ENCODE measurements around the gene SLC39A11.
"Not testable (repeated sequence)": the region's sequence is repeated elsewhere in the genome, so short reads cannot be mapped to it uniquely, and the experiment has no call there.

SLC39A11 gene

DNA sequence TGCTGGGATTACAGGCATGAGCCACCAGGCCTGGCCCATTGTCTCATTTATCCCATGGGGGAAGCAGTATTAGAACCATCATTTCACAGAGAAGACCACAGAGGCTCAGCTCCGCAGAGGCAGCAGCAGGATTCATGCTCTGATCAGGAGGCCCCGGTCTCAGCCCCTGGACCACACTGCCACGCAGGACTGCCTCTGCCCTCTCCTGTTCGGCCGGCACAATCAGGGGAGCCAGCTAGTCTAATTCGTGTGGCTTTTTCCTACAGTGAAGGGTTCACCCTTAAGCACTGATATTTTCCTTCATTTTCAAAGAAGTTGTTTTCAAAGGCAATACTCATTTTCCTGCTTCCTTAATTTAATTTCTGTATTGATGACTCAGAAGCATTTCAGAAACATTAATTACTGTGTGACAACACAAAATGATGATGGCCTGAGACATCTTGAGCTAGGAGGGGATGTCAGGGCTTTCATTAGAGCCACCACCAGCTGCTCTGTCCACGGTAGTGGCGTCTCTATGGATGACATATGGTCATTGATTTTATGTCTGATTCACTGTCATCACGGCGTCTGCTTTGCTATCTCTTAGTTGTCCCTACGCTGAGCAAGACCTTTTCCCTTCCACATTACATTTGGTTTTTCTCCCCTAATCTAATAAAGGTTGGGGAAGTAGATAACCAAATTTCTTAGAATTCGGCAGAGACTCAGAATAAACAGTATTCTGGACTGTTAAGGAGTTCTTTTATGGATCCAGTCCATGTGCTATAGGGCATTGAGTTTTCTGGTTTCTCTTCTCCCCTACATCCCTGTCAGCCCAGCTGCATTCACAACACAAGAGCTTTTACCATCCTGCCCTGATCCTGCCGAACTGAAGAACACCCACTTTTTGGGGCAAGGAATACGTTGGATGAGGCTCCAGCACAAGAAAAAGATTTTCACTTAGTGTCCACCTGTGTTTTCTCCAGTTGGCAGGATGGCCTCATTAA is 314.0 kb downstream of the SLC39A11 start:
- in situ Hi-C loops (cut with MboI; ENCODE audit: low pct_unique_long_range_greater_than_20kb, low sequenced_read_pairs, unreplicated experiment): no loop called here
- TF ChIP-seq, protein P1, sequence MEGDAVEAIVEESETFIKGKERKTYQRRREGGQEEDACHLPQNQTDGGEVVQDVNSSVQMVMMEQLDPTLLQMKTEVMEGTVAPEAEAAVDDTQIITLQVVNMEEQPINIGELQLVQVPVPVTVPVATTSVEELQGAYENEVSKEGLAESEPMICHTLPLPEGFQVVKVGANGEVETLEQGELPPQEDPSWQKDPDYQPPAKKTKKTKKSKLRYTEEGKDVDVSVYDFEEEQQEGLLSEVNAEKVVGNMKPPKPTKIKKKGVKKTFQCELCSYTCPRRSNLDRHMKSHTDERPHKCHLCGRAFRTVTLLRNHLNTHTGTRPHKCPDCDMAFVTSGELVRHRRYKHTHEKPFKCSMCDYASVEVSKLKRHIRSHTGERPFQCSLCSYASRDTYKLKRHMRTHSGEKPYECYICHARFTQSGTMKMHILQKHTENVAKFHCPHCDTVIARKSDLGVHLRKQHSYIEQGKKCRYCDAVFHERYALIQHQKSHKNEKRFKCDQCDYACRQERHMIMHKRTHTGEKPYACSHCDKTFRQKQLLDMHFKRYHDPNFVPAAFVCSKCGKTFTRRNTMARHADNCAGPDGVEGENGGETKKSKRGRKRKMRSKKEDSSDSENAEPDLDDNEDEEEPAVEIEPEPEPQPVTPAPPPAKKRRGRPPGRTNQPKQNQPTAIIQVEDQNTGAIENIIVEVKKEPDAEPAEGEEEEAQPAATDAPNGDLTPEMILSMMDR (IDR thresholded peaks at IDR 0.05; ENCODE audit: extremely low read depth, insufficient read depth, missing control alignments): no peak
- no peak for DNase-seq (ENCODE audit: low spot score)

DNA sequence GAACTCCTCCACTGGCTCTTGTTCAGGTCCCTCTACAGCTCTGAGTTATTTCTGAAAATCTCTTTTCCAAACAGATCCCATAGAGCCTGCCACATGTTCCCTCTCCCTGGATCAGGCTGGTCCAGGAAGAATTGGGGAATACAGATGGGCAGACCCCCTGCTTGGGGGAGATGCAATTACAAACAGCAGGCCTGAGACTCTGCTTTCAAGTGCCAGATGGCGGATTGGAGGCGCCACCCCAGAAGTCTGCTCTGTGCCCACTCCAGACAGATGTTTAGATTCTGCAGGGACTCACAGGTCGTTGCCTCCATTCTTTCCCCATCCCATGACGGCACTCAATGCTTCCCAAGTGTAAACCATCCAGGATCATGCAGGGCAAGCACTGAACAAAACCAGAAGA is 316.6 kb downstream of the SLC39A11 start:
- in situ Hi-C loops (cut with MboI; ENCODE audit: low pct_unique_long_range_greater_than_20kb, low sequenced_read_pairs, unreplicated experiment): no loop called here
- DNase-seq (ENCODE audit: low spot score): no peak
- TF ChIP-seq, protein P1 (IDR thresholded peaks at IDR 0.05; ENCODE audit: extremely low read depth, insufficient read depth, missing control alignments): no peak

DNA sequence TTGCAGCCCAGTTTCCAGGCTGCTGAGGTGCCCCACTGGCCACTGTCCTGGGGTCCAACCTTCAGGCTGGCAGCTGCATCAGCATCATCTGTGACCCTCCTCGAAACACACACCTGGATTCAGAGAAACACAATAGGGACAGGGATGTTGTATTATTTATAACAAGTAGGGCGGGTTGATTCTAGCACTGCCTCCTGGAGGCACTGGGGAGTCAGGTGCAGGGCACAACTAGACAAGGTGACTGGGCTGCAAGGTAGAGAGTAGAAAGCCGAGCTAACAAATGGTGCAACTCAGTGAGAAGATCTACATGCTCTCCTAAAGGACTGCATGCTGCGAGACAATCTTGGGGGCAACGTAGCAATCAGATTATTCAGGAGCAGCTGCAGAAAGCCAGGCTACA is 317.3 kb downstream of the SLC39A11 start:
- DNase-seq (ENCODE audit: low spot score): no peak
- in situ Hi-C loops (cut with MboI; ENCODE audit: low pct_unique_long_range_greater_than_20kb, low sequenced_read_pairs, unreplicated experiment): no loop called here
- TF ChIP-seq, protein P1 (IDR thresholded peaks at IDR 0.05; ENCODE audit: extremely low read depth, insufficient read depth, missing control alignments): no peak

DNA sequence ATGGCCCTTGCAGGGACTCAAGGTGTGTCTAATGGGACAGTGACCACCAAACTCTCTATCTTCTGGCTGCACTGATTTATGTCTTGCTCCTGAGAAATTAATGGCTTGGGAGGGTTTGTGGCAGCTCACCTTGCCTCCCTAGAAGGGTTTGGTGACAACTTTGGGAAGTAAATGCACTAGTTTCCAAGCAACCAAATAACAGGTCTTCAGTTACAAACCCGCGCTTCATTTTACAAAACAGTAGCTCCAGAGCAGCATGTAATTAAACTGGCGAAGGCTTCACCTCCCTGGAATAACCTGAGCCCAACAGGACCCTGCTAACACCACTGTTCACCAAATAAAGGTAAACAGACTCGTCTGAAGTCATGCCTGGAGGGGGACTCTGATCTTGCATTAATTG is 318.3 kb downstream of the SLC39A11 start:
- in situ Hi-C loops (cut with MboI; ENCODE audit: low pct_unique_long_range_greater_than_20kb, low sequenced_read_pairs, unreplicated experiment): no loop called here
- TF ChIP-seq, protein P1 (IDR thresholded peaks at IDR 0.05; ENCODE audit: extremely low read depth, insufficient read depth, missing control alignments): no peak
- no peak for DNase-seq (ENCODE audit: low spot score)

DNA sequence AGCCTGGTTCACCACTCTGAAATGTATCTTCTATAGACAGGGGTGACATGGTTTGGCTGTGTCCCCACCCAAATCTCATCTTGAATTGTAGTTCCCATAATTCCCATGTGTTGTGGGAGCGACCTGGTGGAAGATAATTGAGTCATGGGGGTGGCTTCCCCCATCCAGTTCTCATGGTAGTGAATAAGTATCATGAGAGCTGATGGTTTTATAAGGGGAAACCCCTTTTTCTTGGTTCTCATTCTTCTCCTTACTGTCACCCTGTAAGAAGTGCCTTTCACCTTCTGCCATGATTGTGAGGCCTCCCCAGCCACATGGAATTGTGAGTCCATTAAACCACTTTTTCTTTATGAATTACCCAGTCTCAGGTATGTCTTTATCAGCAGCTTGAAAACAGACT is 319.3 kb downstream of the SLC39A11 start:
- in situ Hi-C loops (cut with MboI; ENCODE audit: low pct_unique_long_range_greater_than_20kb, low sequenced_read_pairs, unreplicated experiment); DNase-seq (ENCODE audit: low spot score): not testable (repeated sequence)

DNA sequence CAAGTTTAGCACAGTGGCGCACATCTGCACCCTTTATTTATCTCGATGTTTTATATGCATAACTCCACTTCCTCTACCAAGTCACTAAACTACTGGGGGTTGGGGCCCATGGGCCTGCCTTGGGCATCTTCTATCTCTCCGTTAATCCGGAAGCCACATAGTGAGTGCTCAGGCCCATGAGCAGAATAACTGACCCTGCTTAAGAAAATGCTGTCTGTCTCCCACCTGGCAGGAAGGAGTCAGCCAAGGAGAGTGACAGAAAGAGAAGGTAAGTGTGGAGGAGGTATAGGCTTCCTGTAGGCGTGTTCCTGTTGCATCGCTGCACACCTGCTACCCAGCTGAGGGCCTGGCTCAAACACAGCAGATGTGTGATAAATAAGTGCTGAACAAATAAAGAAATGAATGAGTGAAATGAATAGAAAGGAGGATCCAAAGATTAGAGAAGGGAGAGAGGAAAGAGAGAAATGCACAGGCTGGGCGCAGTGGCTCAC is 320.1 kb downstream of the SLC39A11 start:
- TF ChIP-seq, protein P1 (IDR thresholded peaks at IDR 0.05; ENCODE audit: extremely low read depth, insufficient read depth, missing control alignments): no peak
- in situ Hi-C loops (cut with MboI; ENCODE audit: low pct_unique_long_range_greater_than_20kb, low sequenced_read_pairs, unreplicated experiment): no loop called here
- DNase-seq (ENCODE audit: low spot score): no peak

DNA sequence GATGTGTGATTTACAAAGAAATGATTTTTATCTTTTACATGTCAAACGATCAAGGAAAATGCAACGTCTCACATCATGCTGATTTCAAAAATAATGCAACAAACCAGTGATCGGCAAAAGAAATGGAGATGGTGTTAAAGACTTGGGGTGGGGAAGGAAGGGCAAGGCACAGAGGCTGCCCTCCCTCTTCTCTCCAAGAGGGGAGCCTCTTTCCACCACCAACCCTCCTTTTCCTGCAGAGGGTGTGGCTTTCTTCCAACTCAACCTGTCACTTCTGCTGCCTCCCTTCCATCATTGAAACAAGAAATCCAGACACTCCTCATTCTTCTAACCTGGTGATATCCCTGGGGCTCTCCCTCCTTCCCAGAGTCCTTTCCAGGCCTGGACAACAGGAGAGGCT is 320.8 kb downstream of the SLC39A11 start:
- TF ChIP-seq, protein P1 (IDR thresholded peaks at IDR 0.05; ENCODE audit: extremely low read depth, insufficient read depth, missing control alignments): no peak
- in situ Hi-C loops (cut with MboI; ENCODE audit: low pct_unique_long_range_greater_than_20kb, low sequenced_read_pairs, unreplicated experiment): no loop called here

More for the DNA sequence above, 320.8 kb downstream of the SLC39A11 start:
- no peak for DNase-seq (ENCODE audit: low spot score)
